Measurements from ENCODE around the gene CEMIP.
A peak's percentile ranks its signal among the peaks of the same experiment; 100 is the strongest.
"Not testable (repeated sequence)": the region's sequence is repeated elsewhere in the genome, so short reads cannot be mapped to it uniquely, and the experiment has no call there.

CEMIP gene

GRCh38 chr15:80942746-80943565 is 163.8 kb downstream of the CEMIP start:
- DNase-seq = peak in 8 of 10 donors; percentile 33 to 92 (median 58)
- intact Hi-C loops (cut with DNase I) = no loop called here

- DNase-seq = peak in 1 of 10 donors; percentile 43
- intact Hi-C loops (cut with DNase I) = no loop called here
Observed at GRCh38 chr15:80944818-80945217, 165.6 kb downstream of the CEMIP start.

GRCh38 chr15:80945605-80946004 is 166.4 kb downstream of the CEMIP start:
- intact Hi-C loops (cut with DNase I) = no loop called here
- DNase-seq = peak in 1 of 10 donors; percentile 7

- peak in 2 of 10 donors; percentile 79 to 81 for DNase-seq
- intact Hi-C loops (cut with DNase I) = no loop called here
Observed at GRCh38 chr15:80946576-80946975, 167.4 kb downstream of the CEMIP start.

GRCh38 chr15:80948651-80949292 is 169.6 kb downstream of the CEMIP start:
- intact Hi-C loops (cut with DNase I) = no loop called here
- peak in 2 of 10 donors; percentile 2 to 69 for DNase-seq

GRCh38 chr15:80949756-80950155 is 170.6 kb downstream of the CEMIP start:
- peak in 1 of 10 donors; percentile 33 for DNase-seq
- intact Hi-C loops (cut with DNase I) = no loop called here

GRCh38 chr15:80950291-80951078 is 171.3 kb downstream of the CEMIP start:
- intact Hi-C loops (cut with DNase I) = no loop called here
- DNase-seq = peak in 1 of 10 donors; percentile 72

GRCh38 chr15:80951941-80952340 is 172.8 kb downstream of the CEMIP start:
- intact Hi-C loops (cut with DNase I) = no loop called here
- DNase-seq = peak in 1 of 10 donors; percentile 37

- intact Hi-C loops (cut with DNase I) = no loop called here
- peak in 1 of 10 donors; percentile 16 for DNase-seq
Observed at GRCh38 chr15:80953001-80953952, 174.1 kb downstream of the CEMIP start.

- no peak for DNase-seq
- intact Hi-C loops (cut with DNase I) = no loop called here
Observed at GRCh38 chr15:80953953-80954778, 175.0 kb downstream of the CEMIP start.

GRCh38 chr15:80955571-80956452 is 176.6 kb downstream of the CEMIP start:
- intact Hi-C loops (cut with DNase I) = not testable (repeated sequence)
- DNase-seq = peak in 6 of 10 donors; percentile 20 to 89 (median 44)

- DNase-seq = no peak
- intact Hi-C loops (cut with DNase I) = no loop called here
Observed at GRCh38 chr15:80957556-80957955, 178.4 kb downstream of the CEMIP start.

- intact Hi-C loops (cut with DNase I) = no loop called here
- DNase-seq = no peak
Observed at GRCh38 chr15:80957976-80958375, 178.8 kb downstream of the CEMIP start.

- no peak for DNase-seq
- intact Hi-C loops (cut with DNase I) = no loop called here
Observed at GRCh38 chr15:80958818-80959495, 179.8 kb downstream of the CEMIP start.

GRCh38 chr15:80965454-80965853 is 186.3 kb downstream of the CEMIP start:
- intact Hi-C loops (cut with DNase I); DNase-seq: not testable (repeated sequence)

GRCh38 chr15:80966431-80967197 is 187.4 kb downstream of the CEMIP start:
- intact Hi-C loops (cut with DNase I) = no loop called here
- DNase-seq = peak in 2 of 10 donors; percentile 51 to 55

- DNase-seq = peak in 1 of 10 donors; percentile 73
- intact Hi-C loops (cut with DNase I) = no loop called here
Observed at GRCh38 chr15:80967451-80967850, 188.3 kb downstream of the CEMIP start.
